HCT116 (cell line): ENCODE results near the gene MTUS2. TPM values are rescaled to one million over a fixed set of nuclear protein-coding genes. Genes with fewer than 3 reads are reported as not detected.

Source experiments
- ATAC-seq: fragments of 200-7000 bp; cut with Tn5 transposase; 2 replicates; pipeline ENCODE4 v1.9.1; 2020; ENCODE audit warnings: mild to moderate bottlenecking, moderate library complexity
- BruUV-seq: library from RNA; stranded (reverse); fragments of 400-500 nt; replicated peaks from 2 replicates; lab custom pipeline; 2021; lab: Mats Ljungman, UMichigan
- CTCF ChIA-PET: fragments of 300-600 bp; sonication (Branson Sonifier 250); formaldehyde crosslinking; loops from one replicate; lab custom pipeline; 2021; ENCODE audit warnings: antibody characterized with exemption; lab: Charles Lee
- POLR2A ChIA-PET: fragments of 300-600, 350-600 bp; sonication (Branson Sonifier 250); formaldehyde crosslinking; loops from one replicate; lab custom pipeline; 2021; ENCODE audit warnings: antibody characterized with exemption; lab: Charles Lee
- RAD21 ChIA-PET, 2 experiments: fragments of 300-600 bp; sonication (Branson Sonifier 250); formaldehyde crosslinking; loops; one replicate each; lab custom pipeline; 2023; ENCODE audit warnings: low total read pairs in 2 of 2; ENCODE audit not compliant: uncharacterized antibody in 2 of 2, unreplicated experiment in 2 of 2, low non-redundant PET in 1 of 2; lab: Charles Lee
- DNase-seq: peaks from one replicate; pipeline ENCODE4 v3.0.0-alpha.2; 2010; ENCODE audit warnings: low read depth, low spot score
- H2AFZ ChIP-seq: fragments of 200-600 bp; shearing (Covaris generic), sonication (generic); 2 replicates; pipeline ENCODE4 v1.6.1; 2017; ENCODE audit warnings: low read depth, mixed run types, mixed read lengths, antibody characterized with exemption, low read length; ENCODE audit not compliant: poor library complexity, severe bottlenecking
- H3K27ac ChIP-seq: 2 replicates; pipeline ENCODE4 v1.5.1; 2012; ENCODE audit warnings: low read depth, low read length
- H3K27me3 ChIP-seq: fragments of 200-600 bp; sonication (generic); 2 replicates; pipeline ENCODE4 v1.6.1; 2016; ENCODE audit warnings: mixed run types, low read length, mixed read lengths; ENCODE audit not compliant: insufficient read depth
- H3K36me3 ChIP-seq, 2 experiments: fragments of 200-500 bp in 1 of 2; fragments of 200-600 bp in 1 of 2; sonication (Bioruptor generic) in 1 of 2; sonication (generic) in 1 of 2; 2 replicates each; pipeline versions ENCODE4 v1.5.1 to v1.6.1; 2014 to 2016; ENCODE audit warnings: low read length in 2 of 2, inconsistent platforms in 1 of 2, mixed read lengths in 1 of 2, mixed run types in 1 of 2; ENCODE audit not compliant: insufficient read depth in 2 of 2, control insufficient read depth in 1 of 2
- H3K4me1 ChIP-seq, 2 experiments: fragments of 200-600 bp in 1 of 2; sonication (generic) in 1 of 2; 2 replicates each; pipeline versions ENCODE4 v1.5.1 to v1.6.1; 2012 to 2017; ENCODE audit warnings: low read length in 2 of 2, inconsistent platforms in 1 of 2, mild to moderate bottlenecking in 1 of 2, mixed read lengths in 1 of 2, mixed run types in 1 of 2, moderate library complexity in 1 of 2; ENCODE audit not compliant: insufficient read depth in 2 of 2, control insufficient read depth in 1 of 2
- H3K4me2 ChIP-seq: fragments of 200-600 bp; sonication (generic); 2 replicates; pipeline ENCODE4 v1.6.1; 2017; ENCODE audit warnings: mixed run types, low read length, mixed read lengths
- H3K4me3 ChIP-seq, 2 experiments: fragments of 200-600 bp in 1 of 2; sonication (generic) in 1 of 2; replicated peaks in 1 of 2; 2 replicates each; pipeline ENCODE4 v1.5.1; 2011 to 2016; ENCODE audit warnings: low read length in 2 of 2, control low read depth in 1 of 2, low read depth in 1 of 2, mild to moderate bottlenecking in 1 of 2, mixed read lengths in 1 of 2, mixed run types in 1 of 2
- H3K79me2 ChIP-seq: fragments of 200-600 bp; sonication (generic); 2 replicates; pipeline ENCODE4 v1.6.1; 2017; ENCODE audit warnings: mild to moderate bottlenecking, mixed run types, low read length, moderate library complexity, mixed read lengths; ENCODE audit not compliant: insufficient read depth
- H3K9ac ChIP-seq: fragments of 200-600 bp; sonication (generic); 2 replicates; pipeline ENCODE4 v1.6.1; 2016; ENCODE audit warnings: low read length, mixed read lengths
- H3K9me2 ChIP-seq: fragments of 200-600 bp; sonication (generic), shearing (Covaris generic); 2 replicates; pipeline ENCODE4 v1.6.1; 2017; ENCODE audit warnings: mixed run types, mild to moderate bottlenecking, moderate library complexity; ENCODE audit not compliant: insufficient read depth
- H3K9me3 ChIP-seq, 2 experiments: fragments of 200-500 bp in 1 of 2; fragments of 200-600 bp in 1 of 2; sonication (Bioruptor generic) in 1 of 2; sonication (generic) in 1 of 2; 2 replicates each; pipeline ENCODE4 v1.6.1; 2014 to 2017; ENCODE audit warnings: low read length in 2 of 2, mixed read lengths in 2 of 2, inconsistent platforms in 1 of 2, low read depth in 1 of 2, mild to moderate bottlenecking in 1 of 2, mixed run types in 1 of 2, moderate library complexity in 1 of 2; ENCODE audit not compliant: control insufficient read depth in 1 of 2, insufficient read depth in 1 of 2
- H4K20me1 ChIP-seq: fragments of 200-600 bp; sonication (generic), shearing (Covaris generic); 2 replicates; pipeline ENCODE4 v1.6.1; 2017; ENCODE audit warnings: mixed run types, mild to moderate bottlenecking, moderate library complexity; ENCODE audit not compliant: insufficient read depth
- ATF3 ChIP-seq: IDR thresholded peaks from 2 replicates; pipeline ENCODE4 v1.6.1; 2012
- CBX3 ChIP-seq: IDR thresholded peaks from 2 replicates; pipeline ENCODE4 v1.6.1; 2012; ENCODE audit warnings: low read depth
- CTCF ChIP-seq, 3 experiments: fragments of 200-600 bp in 1 of 3; sonication (generic) in 1 of 3; IDR thresholded peaks in 2 of 3; conservative IDR thresholded peaks in 1 of 3; 2 replicates each; pipeline ENCODE4 v1.5.1; 2012 to 2017; ENCODE audit warnings: low read depth in 2 of 3, low read length in 2 of 3, antibody characterized with exemption in 1 of 3, borderline replicate concordance in 1 of 3, control low read depth in 1 of 3, mild to moderate bottlenecking in 1 of 3, mixed read lengths in 1 of 3, mixed run types in 1 of 3, moderate library complexity in 1 of 3; ENCODE audit not compliant: insufficient read depth in 1 of 3
- EGR1 ChIP-seq: IDR thresholded peaks from 2 replicates; pipeline ENCODE4 v1.6.1; 2012; ENCODE audit warnings: low read depth
- ELF1 ChIP-seq: IDR thresholded peaks from 2 replicates; pipeline ENCODE4 v1.6.1; 2012; ENCODE audit warnings: low read depth, borderline replicate concordance
- EZH2phosphoT487 ChIP-seq: fragments of 200-600 bp; IDR thresholded peaks from 2 replicates; pipeline ENCODE4 v1.6.1; 2018; ENCODE audit warnings: antibody characterized with exemption, borderline replicate concordance
- FOSL1 ChIP-seq: IDR thresholded peaks from 2 replicates; pipeline ENCODE4 v1.6.1; 2012; ENCODE audit warnings: low read depth
- JUND ChIP-seq: IDR thresholded peaks from 2 replicates; pipeline ENCODE4 v1.6.1; 2012
- MAX ChIP-seq: IDR thresholded peaks from 2 replicates; pipeline ENCODE4 v1.6.1; 2012
- POLR2A ChIP-seq: IDR thresholded peaks from 2 replicates; pipeline ENCODE4 v1.7.0; 2011; ENCODE audit warnings: borderline replicate concordance; ENCODE audit not compliant: insufficient read depth, insufficient read length; ENCODE audit errors: extremely low read depth
- RAD21 ChIP-seq: IDR thresholded peaks from 2 replicates; pipeline ENCODE4 v1.6.1; 2012; ENCODE audit warnings: low read depth, mild to moderate bottlenecking
- SIN3A ChIP-seq: IDR thresholded peaks from 2 replicates; pipeline ENCODE4 v1.6.1; 2012; ENCODE audit warnings: low read depth
- SP1 ChIP-seq: IDR thresholded peaks from 2 replicates; pipeline ENCODE4 v1.6.1; 2012; ENCODE audit warnings: low read depth
- SRF ChIP-seq: IDR thresholded peaks from 2 replicates; pipeline ENCODE4 v1.6.1; 2012; ENCODE audit warnings: low read depth
- TCF7L2 ChIP-seq: IDR thresholded peaks from 2 replicates; pipeline ENCODE4 v1.7.0; 2011; ENCODE audit warnings: borderline replicate concordance, inconsistent platforms; ENCODE audit not compliant: insufficient read depth, insufficient read length; ENCODE audit errors: extremely low read depth
- YY1 ChIP-seq: IDR thresholded peaks from 2 replicates; pipeline ENCODE4 v1.6.1; 2011; ENCODE audit warnings: low read length, low read depth, moderate library complexity, mild to moderate bottlenecking; ENCODE audit not compliant: insufficient replicate concordance; ENCODE audit errors: extremely low read depth
- ZFX ChIP-seq: fragments of 450-650 bp; IDR thresholded peaks from 2 replicates; pipeline ENCODE4 v1.6.1; 2017
- ZNF274 ChIP-seq: fragments of 200-500 bp; sonication (Bioruptor generic); IDR thresholded peaks from 2 replicates; pipeline ENCODE4 v1.6.1; 2014; ENCODE audit warnings: mild to moderate bottlenecking, low read depth, low read length, inconsistent platforms
- intact Hi-C: fragments of 100-400 bp; cut with micrococcal nuclease; formaldehyde crosslinking; loops from 2 replicates; pipeline ENCODE4 v1.10.0; 2022
- total RNA-seq: library from RNA; stranded (reverse); gene quantifications from one replicate; pipeline ENCODE4 v1.2.1, GENCODE V29; 2021; ENCODE audit not compliant: unreplicated experiment

The MTUS2 gene
- total RNA-seq, 1 experiment from 2014 or later: 0.02 TPM

- ChIA-PET POLR2A (no interaction called here), RAD21 (no interaction called here), CTCF (no interaction called here)
- Histone ChIP-seq H3K9ac (no peak overlapping the region), H2AFZ (no peak overlapping the region), H3K4me2 (no peak overlapping the region), H3K4me1 (no peaks in the 10 kb centered on the region), H4K20me1 (no peaks in the 10 kb centered on the region), H3K9me3 (no peaks in the 10 kb centered on the region), H3K27me3 (peaks cover 12% of the 10 kb centered on the region), H3K79me2 (no peaks in the 10 kb centered on the region), H3K36me3 (no peaks in the 10 kb centered on the region), H3K4me3 (no peak overlapping the region), H3K9me2 (no peaks in the 10 kb centered on the region), H3K27ac (no peak overlapping the region)
- BruUV-seq: no TSS peak
- no peak for ATAC-seq
- no peak for DNase-seq
- TF ChIP-seq TCF7L2: no peak
- no peak for TF ChIP-seq ELF1
- TF ChIP-seq MAX: no peak
- TF ChIP-seq RAD21: no peak
- intact Hi-C loops: no loop called here
These were observed 281.3 kb downstream of the MTUS2 start for GRCh38 chr13:29101409-29101808.

- Histone ChIP-seq H3K4me1 (no peaks in the 10 kb centered on the region), H2AFZ (no peak overlapping the region), H3K79me2 (no peaks in the 10 kb centered on the region), H3K9me3 (no peaks in the 10 kb centered on the region), H3K4me3 (no peak overlapping the region), H3K27ac (no peak overlapping the region), H3K36me3 (no peaks in the 10 kb centered on the region), H3K27me3 (peaks cover 12% of the 10 kb centered on the region), H4K20me1 (no peaks in the 10 kb centered on the region), H3K9ac (no peak overlapping the region), H3K9me2 (no peaks in the 10 kb centered on the region), H3K4me2 (no peak overlapping the region)
- ChIA-PET RAD21 (no interaction called here), POLR2A (no interaction called here), CTCF (no interaction called here)
- DNase-seq: no peak
- no peak for ATAC-seq
- intact Hi-C loops: no loop called here
- no peak for TF ChIP-seq TCF7L2
- no peak for TF ChIP-seq JUND
- no peak for TF ChIP-seq ELF1
- TF ChIP-seq MAX: no peak
- no peak for TF ChIP-seq YY1
- TF ChIP-seq ATF3: no peak
- no peak for TF ChIP-seq FOSL1
- no peak for TF ChIP-seq EGR1
- TF ChIP-seq CBX3: no peak
- TF ChIP-seq POLR2A: no peak
- TF ChIP-seq CTCF (IDR thresholded peaks at IDR 0.05 in 2 of 3, conservative IDR thresholded peaks at IDR 0.05 in 1 of 3; ENCODE audit: borderline replicate concordance in 1 of 3, insufficient read depth in 1 of 3, low read depth in 2 of 3, low read length in 2 of 3): no peak
- TF ChIP-seq ZNF274: no peak
- TF ChIP-seq ZFX: no peak
- TF ChIP-seq SP1: no peak
- no peak for TF ChIP-seq EZH2phosphoT487
- no peak for TF ChIP-seq SIN3A
- no peak for TF ChIP-seq SRF
- no TSS peak for BruUV-seq
These were observed 281.8 kb downstream of the MTUS2 start for GRCh38 chr13:29101905-29102304.
